ENCODE measurements around the gene BCAM.
"Not testable (repeated sequence)": the region's sequence is repeated elsewhere in the genome, so short reads cannot be mapped to it uniquely, and the experiment has no call there.

Gene BCAM

DNA sequence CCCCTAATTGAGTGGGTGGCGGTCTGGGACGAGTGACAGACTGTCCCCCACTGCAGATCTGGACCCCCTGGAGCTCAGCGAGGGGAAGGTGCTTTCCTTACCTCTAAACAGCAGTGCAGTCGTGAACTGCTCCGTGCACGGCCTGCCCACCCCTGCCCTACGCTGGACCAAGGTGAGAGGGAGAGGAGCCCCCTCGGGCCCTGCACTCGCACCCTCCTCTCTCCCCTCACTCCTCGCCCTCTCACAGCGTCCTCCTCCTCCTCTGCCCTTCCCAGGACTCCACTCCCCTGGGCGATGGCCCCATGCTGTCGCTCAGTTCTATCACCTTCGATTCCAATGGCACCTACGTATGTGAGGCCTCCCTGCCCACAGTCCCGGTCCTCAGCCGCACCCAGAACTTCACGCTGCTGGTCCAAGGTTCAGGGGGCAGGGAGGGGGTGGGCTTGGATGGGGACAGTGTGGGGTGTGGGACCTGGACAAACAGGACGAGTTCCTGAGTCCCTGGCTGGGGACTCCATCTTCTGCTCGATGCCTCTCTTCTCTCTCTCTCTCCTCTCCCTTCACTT lies 9.6 kb downstream of the BCAM start:
- no peak for DNase-seq

DNA sequence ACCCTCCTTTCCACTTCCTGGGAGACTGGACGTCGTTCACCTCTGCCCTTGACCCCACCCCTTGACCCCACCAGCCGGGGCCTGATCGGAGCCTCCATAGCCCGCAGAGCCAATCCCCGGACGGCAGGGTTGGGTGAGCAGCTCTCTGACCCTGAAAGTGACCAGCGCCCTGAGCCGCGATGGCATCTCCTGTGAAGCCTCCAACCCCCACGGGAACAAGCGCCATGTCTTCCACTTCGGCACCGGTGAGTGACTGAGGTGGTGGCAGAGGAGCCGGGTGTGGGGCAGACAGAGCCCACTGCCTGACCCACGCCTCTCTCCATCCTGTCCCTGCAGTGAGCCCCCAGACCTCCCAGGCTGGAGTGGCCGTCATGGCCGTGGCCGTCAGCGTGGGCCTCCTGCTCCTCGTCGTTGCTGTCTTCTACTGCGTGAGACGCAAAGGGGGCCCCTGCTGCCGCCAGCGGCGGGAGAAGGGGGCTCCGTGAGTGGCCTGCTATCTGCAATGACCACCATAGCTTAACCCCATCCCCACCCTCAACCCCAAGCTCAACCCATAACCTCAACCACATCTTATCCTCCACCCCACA lies 10.4 kb downstream of the BCAM start:
- DNase-seq, result no peak

DNA sequence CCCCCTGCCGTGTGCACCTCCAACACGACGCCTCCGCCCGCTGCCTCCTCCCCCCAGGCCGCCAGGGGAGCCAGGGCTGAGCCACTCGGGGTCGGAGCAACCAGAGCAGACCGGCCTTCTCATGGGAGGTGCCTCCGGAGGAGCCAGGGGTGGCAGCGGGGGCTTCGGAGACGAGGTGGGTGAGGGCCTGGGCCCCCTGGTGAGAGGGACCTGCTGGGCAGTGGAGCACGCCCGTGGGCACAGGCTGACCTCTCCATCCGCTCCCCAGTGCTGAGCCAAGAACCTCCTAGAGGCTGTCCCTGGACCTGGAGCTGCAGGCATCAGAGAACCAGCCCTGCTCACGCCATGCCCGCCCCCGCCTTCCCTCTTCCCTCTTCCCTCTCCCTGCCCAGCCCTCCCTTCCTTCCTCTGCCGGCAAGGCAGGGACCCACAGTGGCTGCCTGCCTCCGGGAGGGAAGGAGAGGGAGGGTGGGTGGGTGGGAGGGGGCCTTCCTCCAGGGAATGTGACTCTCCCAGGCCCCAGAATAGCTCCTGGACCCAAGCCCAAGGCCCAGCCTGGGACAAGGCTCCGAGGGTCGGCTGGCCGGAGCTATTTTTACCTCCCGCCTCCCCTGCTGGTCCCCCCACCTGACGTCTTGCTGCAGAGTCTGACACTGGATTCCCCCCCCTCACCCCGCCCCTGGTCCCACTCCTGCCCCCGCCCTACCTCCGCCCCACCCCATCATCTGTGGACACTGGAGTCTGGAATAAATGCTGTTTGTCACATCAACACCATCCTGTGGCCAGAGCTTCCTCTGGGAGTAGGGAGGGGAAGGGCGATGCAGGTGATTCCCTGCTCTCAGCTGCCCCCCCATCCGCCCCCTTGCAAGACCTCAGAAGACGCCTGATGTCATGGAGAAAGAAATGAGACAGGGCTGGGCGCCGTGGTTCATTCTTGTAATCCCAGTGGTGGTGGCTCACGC lies 12.0 kb downstream of the BCAM start:
- DNase-seq, result no peak

DNA sequence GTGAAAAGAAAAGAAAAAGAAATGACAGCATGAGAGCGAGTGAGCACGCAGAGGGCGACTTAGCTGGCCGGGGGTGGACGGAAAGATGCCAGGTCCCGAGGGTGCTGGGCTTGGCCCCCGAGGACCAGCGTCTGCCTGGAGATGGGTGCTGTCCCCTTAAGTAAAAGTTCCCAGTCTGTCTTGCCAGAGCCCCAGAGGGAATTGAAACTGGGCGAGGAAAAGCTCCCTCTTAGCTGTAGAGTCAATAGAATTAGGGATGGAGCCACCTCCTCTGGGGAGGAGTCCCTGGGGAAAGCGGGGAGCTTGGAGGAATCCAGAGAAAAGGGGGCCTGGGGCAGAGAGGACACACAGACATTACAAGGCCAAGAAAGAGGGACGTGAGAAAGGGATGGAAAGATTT lies 13.3 kb downstream of the BCAM start:
- no peak for DNase-seq

DNA sequence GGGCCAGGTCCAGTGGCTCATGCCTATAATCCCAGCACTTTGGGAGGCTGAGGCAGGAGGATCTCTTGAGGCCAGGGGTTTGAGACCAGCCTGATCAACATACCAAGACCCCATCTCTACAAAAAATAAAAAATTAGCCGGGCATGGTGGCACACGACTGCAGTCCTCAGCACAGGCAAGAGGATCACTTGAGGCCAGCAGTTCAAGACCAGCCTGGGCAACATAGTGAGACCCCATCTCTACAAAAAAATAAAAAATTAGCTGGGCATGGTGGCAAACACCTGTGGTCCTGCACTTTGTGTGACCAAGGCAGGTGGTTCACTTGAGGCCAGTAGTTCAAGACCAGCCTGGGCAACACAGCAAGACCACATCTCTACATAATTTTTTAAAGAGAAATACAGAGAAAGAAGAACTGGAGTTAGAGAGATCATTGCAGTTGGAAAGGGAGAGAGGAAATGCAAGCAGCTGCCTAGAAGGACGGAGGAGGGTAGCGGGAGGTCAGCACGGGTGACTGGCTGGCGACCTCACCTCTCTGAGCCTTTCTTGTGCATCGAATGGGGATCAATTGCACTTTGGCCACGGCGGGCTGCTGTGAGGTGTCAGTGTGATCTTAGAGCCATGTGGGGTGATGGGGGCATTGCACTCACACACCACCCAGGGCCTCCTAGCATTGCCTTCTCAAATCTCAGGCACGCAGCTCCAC lies 13.9 kb downstream of the BCAM start:
- no peak for DNase-seq

DNA sequence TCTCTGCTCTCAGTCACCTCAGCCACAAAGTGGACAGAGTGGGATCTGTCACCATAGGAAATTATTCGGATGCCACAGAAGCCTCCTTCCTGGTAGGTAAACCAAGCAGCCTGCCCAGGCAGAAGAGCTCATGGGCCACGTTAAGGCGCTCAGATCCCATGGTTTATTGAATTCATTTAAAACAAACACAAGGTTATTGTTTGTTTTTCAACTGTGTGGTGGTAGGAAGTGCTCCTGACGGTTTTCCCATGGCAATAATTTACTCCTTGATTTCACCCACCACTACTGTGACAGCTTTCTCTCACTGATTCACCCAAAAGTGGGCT lies 14.4 kb downstream of the BCAM start:
- no peak for DNase-seq

DNA sequence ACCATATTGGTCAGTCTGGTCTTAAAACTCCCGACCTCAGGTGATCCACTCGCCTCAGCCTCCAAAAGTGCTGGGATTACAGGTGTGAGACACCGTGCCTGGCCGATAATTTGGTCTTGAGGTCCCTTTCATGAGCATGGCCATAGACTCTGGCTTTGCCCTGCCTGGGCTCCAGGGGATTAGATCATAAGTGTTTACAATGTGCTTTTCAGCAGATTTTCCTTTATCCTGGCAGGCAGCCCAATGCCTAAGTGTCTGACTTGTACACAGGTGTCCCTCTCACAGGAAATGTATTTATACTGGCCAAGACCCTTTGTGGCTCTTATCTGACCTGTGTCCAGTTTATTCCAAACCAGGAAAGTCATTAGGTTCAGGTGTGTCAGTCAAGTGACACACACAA lies 15.9 kb downstream of the BCAM start:
- DNase-seq, result no peak

DNA sequence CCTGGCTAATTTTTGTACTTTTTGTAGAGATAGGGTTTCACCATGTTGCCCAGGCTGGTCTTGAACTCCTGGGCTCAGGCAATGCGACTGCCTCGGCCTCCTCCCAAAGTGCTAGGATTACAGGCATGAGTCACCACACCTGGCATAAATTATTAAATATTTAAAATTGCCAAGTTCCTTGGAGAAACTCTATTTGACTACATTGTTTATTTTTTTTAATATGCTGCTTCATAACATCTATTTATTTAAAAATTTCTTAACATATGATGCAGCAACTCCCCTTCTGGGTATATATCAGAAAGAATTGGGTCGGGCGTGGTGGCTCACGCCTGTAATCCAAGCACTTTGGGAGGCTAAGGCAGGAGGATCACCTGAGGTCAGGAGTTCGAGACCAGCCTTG lies 24.0 kb downstream of the BCAM start:
- not testable (repeated sequence) for DNase-seq

DNA sequence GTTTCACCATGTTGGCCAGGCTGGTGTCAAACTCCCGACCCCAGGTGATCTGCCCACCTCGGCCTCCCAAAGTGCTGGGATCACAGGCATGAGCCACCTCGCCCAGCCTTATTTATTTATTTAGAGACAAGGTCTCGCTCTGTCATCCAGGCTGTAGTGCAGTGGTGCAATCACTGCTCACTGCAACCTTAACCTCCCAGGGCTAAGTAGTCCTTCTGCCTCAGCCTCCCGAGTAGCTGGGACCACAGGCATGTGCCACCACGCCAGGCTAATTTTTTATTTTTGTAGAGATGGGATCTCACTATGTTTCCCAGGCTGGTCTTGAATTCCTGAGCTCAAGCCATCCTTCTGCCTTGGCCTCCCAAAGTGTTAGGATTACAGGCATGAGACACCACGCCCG lies 25.5 kb downstream of the BCAM start:
- not testable (repeated sequence) for DNase-seq

DNA sequence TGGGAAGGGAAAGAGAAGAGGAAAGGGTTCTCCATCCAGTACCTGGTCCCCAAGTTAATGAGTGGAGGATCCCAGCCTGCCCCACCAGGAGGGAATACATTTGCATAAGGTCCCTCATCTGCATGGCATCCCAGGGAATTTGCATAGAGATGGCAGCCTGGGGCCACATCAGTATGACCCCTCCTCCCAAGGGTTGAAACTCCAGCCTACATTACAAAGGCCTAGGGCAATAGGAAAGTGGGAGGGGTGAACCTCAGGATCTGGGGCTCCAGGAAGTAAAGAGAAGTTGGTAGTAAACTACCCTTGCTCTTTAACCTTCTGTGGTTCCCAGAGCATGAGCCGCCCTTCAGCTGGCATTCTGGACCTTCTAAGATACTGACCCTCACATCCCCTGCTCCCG lies 30.4 kb downstream of the BCAM start:
- no peak for DNase-seq

DNA sequence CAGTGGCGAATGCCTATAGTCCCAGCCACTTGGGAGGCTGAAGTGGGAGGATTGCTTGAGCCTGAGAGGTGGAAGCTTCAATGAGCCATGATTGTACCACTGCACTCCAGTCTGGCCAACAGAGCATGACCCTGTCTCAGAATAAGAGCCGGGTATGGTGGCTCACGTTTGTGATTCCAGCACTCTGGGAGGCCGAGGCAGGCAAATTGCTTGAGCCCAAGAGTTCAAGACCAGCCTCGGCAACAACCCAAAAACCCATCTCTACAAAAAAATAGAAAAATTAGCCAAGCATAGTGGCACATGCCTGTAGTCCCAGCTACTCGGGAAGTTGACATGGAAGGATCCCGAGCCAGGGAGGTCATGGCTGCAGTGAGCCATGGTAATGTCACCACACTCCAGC lies 31.9 kb downstream of the BCAM start:
- no peak for DNase-seq

DNA sequence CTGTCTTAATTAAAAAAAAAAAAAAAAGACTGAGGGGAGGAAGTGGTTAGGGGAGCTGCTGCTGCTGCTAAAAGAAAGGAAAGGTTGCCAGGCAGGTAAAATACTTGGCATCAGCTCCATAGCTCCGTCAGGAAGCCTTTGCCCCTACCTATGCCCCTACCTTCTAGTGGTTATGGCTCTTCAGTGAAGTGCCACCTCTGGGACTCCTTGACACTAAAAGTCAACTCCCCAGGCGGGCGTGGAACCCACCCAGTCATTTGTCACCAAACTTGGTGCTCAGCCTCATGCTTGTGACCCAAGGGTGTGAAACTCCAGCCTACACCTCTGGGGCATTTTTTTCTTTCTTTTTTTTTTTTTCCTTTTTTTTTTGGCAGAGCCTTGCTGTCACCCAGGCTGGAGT lies 32.3 kb downstream of the BCAM start:
- DNase-seq, result no peak

DNA sequence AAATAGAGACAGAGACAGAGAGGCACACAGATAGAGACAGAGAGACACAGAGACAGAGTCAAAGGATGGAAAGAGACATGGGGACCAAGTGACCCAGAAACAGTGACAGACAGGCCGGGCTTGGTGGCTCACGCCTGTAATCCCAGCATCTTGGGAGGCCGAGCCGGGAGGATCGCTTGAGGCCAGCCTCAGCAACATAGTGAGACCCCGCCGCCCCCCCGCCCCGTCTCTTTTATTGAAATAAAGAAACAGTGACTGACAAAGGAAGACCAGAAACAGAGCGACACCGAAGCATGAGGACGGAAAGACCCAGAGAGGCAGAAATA lies 36.3 kb downstream of the BCAM start:
- no peak for DNase-seq

DNA sequence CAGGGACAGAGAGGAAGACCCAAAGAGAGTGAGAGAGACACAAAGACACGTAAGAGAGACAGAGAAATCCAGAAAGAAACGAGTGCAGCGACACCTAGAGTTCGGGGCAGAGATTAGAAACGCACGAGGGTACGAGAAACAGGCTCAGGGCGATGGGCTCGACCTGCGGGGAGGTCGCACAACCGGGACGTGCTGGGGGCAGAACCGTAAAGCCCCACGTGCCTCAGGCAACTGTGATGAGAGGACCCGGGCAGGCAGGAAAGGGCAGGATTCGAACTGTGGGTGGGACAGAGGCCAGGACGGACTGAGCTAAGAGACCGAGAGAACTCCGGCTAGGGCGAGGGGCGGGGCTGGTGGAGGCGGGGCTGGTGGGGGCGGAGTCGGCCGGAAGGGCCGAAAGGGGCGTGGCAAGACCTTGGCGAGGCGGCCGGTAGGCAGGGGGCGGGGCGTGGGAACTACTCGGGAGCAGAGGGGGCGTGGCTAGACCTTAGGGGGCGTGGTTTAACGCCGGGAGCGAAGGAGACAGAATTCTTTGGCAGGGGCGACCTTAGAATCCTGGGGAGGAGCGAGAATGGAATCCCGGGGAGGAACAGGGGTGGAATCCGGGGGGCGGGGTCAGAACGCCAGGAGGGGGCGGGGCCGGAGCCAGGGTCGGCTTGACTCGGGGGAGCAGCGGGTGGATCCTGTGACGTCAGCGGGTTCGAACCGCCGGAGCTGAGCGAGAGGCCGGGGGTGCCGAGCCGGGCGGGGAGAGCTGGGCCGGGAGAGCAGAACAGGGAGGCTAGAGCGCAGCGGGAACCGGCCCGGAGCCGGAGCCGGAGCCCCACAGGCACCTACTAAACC lies 36.9 kb downstream of the BCAM start, which contains the start of gene NECTIN2:
NECTIN2 (plus strand) TSS at position 686 of the 843 bp plus-strand sequence. CDS start 229 bp downstream, outside the sequence.
- peak; percentile 62 to 83 (median 65) for DNase-seq

DNA sequence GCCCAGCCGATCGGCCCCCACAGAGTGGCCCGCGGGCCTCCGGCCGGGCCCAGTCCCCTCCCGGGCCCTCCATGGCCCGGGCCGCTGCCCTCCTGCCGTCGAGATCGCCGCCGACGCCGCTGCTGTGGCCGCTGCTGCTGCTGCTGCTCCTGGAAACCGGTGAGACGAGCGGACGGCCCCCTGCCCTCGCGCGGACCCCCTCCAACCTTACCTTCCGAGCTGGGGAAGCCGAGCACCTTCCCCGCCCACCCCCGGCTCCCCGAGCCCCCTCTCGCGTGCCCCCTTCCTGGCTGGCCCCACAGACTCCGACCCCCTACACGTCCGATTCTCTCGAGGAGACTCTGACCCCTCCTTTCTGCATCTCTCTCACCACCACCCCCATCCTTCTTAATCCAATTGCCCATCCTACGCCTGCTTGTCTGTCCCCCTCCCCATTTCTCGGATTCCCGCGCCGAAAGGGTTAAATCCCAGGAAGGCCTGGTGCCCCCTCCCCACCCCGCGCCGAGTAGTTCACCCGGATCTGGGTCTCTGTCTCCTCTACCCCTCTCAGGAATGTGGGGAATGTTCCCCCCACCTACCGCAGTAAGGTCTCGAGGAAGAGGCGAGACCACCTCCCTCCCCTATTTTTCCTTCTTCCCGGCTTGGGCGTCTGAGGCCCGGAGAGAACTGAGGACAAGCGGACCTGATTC lies 37.7 kb downstream of the BCAM start:
- no peak for DNase-seq

DNA sequence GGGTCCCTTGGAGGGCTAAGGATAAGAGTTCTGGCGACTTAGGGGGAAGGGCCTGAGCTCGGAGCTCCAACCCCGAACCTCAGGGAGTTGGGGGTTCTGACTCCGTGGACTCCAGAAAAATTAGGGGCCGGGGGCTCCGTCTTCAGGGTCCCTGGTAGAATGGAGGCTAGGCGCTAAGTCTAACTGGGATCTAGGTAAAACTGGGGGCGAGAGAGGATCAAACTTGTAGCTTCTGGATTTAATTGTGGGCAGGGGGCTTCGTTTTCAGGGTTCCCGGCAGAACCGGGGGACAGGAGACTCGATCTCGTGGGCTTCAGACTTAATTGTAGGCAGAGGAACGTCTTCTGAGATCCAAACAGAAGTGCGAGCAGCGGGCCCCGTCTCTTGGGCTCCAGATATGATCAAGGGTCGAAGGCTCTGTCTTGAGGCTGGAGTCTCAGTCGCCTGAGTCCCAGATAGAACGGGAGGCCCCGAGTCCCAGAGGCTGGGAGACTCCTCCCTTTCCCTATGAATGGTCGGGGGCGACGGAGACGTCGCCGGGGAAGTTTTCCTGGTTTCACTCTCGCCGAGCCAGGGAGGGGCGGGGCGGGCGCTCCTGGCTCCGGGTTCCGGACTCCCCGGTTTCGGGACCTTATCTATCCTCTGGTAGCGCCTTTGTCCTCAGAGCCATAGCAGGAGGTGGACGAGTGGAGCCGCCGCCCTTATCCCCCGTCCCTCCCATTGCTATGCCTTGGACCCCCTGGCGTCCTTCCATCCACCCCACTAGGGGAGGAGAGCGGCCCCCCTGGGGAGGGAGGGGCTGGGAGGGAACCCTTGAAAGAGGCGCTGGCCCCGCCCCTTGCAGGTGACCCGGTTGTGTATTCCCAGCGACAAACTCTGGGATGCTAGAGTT lies 38.5 kb downstream of the BCAM start:
- DNase-seq, result no peak

DNA sequence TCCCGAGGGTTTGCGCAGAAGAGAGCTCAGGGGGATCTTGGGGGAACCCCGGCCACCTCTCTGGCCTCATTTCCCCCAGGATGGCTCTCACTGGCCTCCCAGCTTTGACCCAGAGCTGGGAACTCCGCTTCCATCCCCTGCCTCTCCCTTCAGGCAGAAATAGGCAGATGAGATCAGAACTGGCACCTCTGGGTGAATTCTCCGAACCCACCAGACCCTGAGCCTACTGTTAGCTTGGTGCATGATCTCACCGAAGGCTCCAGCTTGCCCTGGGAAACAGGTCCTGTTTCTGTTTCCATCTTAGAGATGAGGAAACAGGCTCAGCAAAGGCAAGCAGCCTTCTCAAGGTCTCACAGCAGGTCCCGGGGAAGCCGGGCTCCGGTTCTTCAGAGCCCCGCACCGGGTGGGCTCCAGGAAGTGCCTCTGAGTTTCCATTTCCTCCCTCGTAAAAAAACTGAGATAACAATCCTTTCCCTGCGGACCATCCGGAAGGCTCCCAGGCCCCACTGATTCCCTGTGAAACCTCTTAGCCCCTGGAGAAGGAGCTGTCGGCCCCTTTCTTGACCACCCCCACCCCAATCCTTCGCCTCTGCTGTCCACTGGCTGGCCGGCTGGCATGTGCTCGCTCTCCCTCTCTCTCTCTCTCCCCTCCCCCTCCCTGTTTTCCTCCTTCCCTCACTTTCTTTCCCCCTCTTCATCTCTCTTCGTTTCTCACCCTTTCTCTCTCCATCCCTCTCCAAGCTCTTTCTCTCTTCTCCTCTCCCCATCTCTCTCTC lies 39.3 kb downstream of the BCAM start:
- DNase-seq, result no peak

DNA sequence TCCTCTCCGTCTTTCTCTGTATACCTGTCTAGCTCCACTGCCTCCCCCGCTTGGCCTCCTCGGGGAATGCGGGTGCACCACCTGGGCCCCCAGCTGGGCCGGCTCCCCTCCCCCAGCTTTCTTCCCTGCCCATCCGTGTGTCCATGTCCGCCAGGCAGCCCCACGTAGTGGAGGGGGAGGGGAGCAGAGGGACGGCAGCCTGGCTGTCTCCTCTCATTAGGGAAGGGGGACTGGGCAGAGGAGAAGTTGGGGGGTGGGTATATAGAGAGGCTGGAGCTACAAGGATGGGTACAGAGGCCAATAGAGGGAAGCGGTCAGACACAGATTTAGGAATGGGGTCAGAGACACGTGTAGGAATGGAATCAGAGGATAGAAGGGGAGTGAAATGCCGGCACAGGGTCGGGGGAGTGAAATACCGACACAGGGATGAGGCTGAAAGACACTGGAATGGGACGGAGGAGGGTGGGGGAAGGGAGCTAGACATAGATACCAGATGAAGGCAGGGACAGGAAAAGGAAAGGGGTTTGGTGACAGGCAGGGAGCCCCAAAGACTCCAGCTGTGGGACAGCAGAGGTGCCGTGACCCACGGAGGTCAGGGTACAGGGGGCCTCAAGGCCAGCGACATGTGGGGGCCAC lies 40.0 kb downstream of the BCAM start:
- DNase-seq, result no peak

DNA sequence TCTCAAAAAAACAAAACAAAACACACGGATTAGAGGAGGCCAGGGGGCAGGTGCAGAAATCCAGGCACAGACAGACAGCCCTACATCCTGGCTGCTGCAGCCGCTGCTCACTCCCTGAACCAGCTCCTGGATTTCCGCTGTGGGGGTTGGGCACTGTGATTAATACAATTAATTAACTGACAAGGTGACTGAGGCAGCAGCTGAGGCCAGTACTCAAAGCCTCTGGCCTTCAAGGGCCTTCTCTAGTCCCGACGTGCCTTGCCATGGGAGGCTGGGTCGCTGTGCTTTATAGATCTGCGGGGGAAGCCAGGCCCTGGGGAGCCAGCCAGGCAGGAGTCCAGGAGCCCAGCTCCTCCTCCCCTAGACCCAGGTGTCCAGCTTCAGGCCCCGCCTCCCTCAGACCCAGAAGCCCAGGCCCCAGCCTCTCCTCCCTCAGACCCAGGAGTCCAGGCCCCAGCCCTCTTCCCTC lies 41.8 kb downstream of the BCAM start:
- no peak for DNase-seq

All from T-helper 1 cell (primary cell).